HL-60 (cell line): ENCODE results near the gene GALNT3.

Experiments
- DNase-seq, 2 experiments: peaks; one replicate each; pipeline ENCODE4 v3.0.0-alpha.2; 2010 to 2020; ENCODE audit warnings: low read depth in 1 of 2, low spot score in 1 of 2
- H3K27ac ChIP-seq: fragments of 250-450 bp; sonication (Bioruptor Pico); replicated peaks from 2 replicates; pipeline ENCODE4 v1.5.1; 2020; ENCODE audit warnings: mild to moderate bottlenecking, moderate library complexity
- H3K27me3 ChIP-seq: fragments of 250-450 bp; sonication (Bioruptor Pico); 2 replicates; pipeline ENCODE4 v1.5.1; 2021; ENCODE audit warnings: mild to moderate bottlenecking, moderate library complexity; ENCODE audit not compliant: insufficient read depth, poor library complexity, severe bottlenecking
- H3K4me3 ChIP-seq: replicated peaks from 2 replicates; pipeline ENCODE4 v1.5.1; 2011; ENCODE audit warnings: mild to moderate bottlenecking, control low read depth, low read length; ENCODE audit not compliant: insufficient read depth
- CTCF ChIP-seq: IDR thresholded peaks from one replicate; pipeline ENCODE4 v1.5.1; 2011; ENCODE audit warnings: low read length, control low read depth, inconsistent platforms; ENCODE audit not compliant: insufficient read depth
- GABPA ChIP-seq: IDR thresholded peaks from 2 replicates; pipeline ENCODE4 v1.6.1; 2012; ENCODE audit warnings: low read depth
- POLR2AphosphoS5 ChIP-seq: IDR thresholded peaks from 2 replicates; pipeline ENCODE4 v1.6.1; 2012; ENCODE audit warnings: low read depth
- REST ChIP-seq: IDR thresholded peaks from 2 replicates; pipeline ENCODE4 v1.6.1; 2012; ENCODE audit warnings: low read depth; ENCODE audit not compliant: insufficient replicate concordance
- SPI1 ChIP-seq: IDR thresholded peaks from 2 replicates; pipeline ENCODE4 v1.6.1; 2012; ENCODE audit warnings: low read depth, mild to moderate bottlenecking, borderline replicate concordance

Gene GALNT3

GRCh38 chr2:165772183-165772582 is 21.9 kb downstream of the GALNT3 start:
- H3K27me3 ChIP-seq = no peaks in the 10 kb centered on the region
- DNase-seq = no peak
- H3K4me3 ChIP-seq = no peak overlapping the region
- TF ChIP-seq POLR2AphosphoS5 (no peak), GABPA (no peak), SPI1 (no peak), REST (no peak), CTCF (no peak)
- no peak overlapping the region for H3K27ac ChIP-seq

GRCh38 chr2:165766326-165766927 is 27.6 kb downstream of the GALNT3 start:
- Histone ChIP-seq H3K4me3 (no peak overlapping the region), H3K27me3 (no peaks in the 10 kb centered on the region), H3K27ac (no peak overlapping the region)
- no peak for DNase-seq
- TF ChIP-seq POLR2AphosphoS5 (no peak), GABPA (no peak), CTCF (no peak), REST (no peak), SPI1 (no peak)

GRCh38 chr2:165762723-165763122 is 31.3 kb downstream of the GALNT3 start:
- no peak for TF ChIP-seq GABPA
- no peak for TF ChIP-seq REST
- no peak for TF ChIP-seq CTCF
- TF ChIP-seq SPI1 = no peak
- no peak for TF ChIP-seq POLR2AphosphoS5
- no peak for DNase-seq
- no peaks in the 10 kb centered on the region for H3K27me3 ChIP-seq
- H3K4me3 ChIP-seq = no peak overlapping the region
- H3K27ac ChIP-seq = no peak overlapping the region
